Pancreas (tissue), 10 donors: ENCODE data around the gene CD81. TPM values are rescaled to one million over a fixed set of nuclear protein-coding genes. Genes with fewer than 3 reads are reported as not detected.

Experiments used
- ATAC-seq, 4 donors: fragments of 200-7000 bp; cut with Tn5 transposase; one replicate each; pipeline versions ENCODE4 v1.8.0 to v1.9.1; 2020; ENCODE audit warnings: mild to moderate bottlenecking in 4 of 4, moderate library complexity in 4 of 4
- DNase-seq, 6 donors: peaks; one replicate each; pipeline ENCODE4 v3.0.0-alpha.2; 2020
- FAIRE-seq: peaks from 2 replicates; lab custom pipeline; 2012; peaks lifted over from hg19 to GRCh38; lab: Jason Lieb, UNC
- H3K27ac ChIP-seq, 4 donors: fragments of 200-600 bp; sonication (generic); 1 replicate in 3 of 4; 2 replicates in 1 of 4; pipeline versions ENCODE4 v1.5.0 to v1.8.0; 2020
- H3K27me3 ChIP-seq, 4 donors: fragments of 200-600 bp; one replicate each; pipeline ENCODE4 v1.8.0; 2021
- H3K36me3 ChIP-seq, 3 donors: fragments of 200-600 bp; sonication (generic) in 1 of 3; one replicate each; pipeline versions ENCODE4 v1.5.0 to v1.8.0; 2020 to 2021
- H3K4me1 ChIP-seq, 3 donors: fragments of 200-600 bp; one replicate each; pipeline ENCODE4 v1.8.0; 2021
- H3K4me3 ChIP-seq, 4 donors: fragments of 200-600 bp; sonication (generic) in 2 of 4; one replicate each; pipeline versions ENCODE4 v1.5.0 to v1.8.0; 2020 to 2021
- H3K9me3 ChIP-seq, 4 donors: fragments of 200-600 bp; one replicate each; pipeline ENCODE4 v1.8.0; 2021
- CTCF ChIP-seq, 4 donors: fragments of 200-600 bp; sonication (generic) in 3 of 4; IDR thresholded peaks; one replicate each; pipeline versions ENCODE4 v1.5.0 to v1.8.0; 2021; ENCODE audit warnings: antibody characterized with exemption in 4 of 4
- WGBS, 2 donors: extraction: QIAGEN DNeasy Blood & Tissue Kit; methylation state at CpG; one replicate each; pipeline ENCODE4 v1.1.7; 2013; 5-methylcytosine and 5-hydroxymethylcytosine counted together
- intact Hi-C, 3 donors: fragments of 100-400 bp; cut with DNase I; formaldehyde crosslinking; loops; one replicate each; pipeline versions ENCODE4 v1.11.1 to v1.14.2; 2022
- polyA plus RNA-seq, 2 donors: library from polyadenylated mRNA; stranded (reverse); fragments of 200-250 nt; gene quantifications; one replicate each; pipeline ENCODE4 v1.2.3, GENCODE V29; 2013
- total RNA-seq, 6 donors: library from RNA; stranded (reverse); fragmentation: NEBNext Ultra II Directional in 4 of 6; extraction: Animal tissue kit (Norgen Biotek cat#: 25700) in 4 of 6; gene quantifications; one replicate each; pipeline versions ENCODE4 v1.2.1 to v1.2.4, GENCODE V29; 2021 to 2023
- donor health status: healthy with polysubstance abuse.
- donor health status: DM: no; HTN: no; CAD: no; lungs with moderate emphysema.
- donor health status: DM: no; HTN: no; CAD: no.
- donor health status: control.
- donor health status: control.
- donor health status: Bipolar disorder and iron deficiency.
- donor health status: DM: yes; HTN: yes; CAD: no.
- donor health status: DM: no; HTN: no; CAD: no.
- donor health status: DM: no; HTN: no; CAD: no.
- donor health status: DM: yes; HTN: yes; CAD: no.

CD81 gene
- total and polyA plus RNA-seq, 8 donors: 154 to 392 (median 236) TPM

DNA sequence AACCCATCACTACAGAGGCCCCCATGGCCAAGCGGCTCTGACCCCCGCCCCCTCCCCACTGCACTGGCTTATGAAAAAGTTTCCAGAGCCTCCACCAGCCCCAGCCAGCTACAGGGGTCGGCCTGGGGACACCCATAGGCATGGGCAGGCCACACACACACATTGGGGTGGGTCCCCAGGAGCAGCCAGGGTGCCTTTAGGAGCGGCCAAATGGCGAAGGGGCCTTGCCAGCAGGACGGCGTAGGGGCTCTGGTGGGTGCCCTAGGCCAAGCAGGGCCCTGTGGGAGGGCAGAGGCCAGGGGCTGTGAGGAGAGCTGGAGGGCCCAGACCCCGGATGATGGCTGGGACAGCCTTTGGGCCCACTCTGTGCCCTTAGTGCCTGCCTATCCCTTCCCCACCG is 33.5 kb downstream of the CD81 start:
- no peak for TF ChIP-seq CTCF (IDR thresholded peaks at IDR 0.05)
- 55 to 66% methylated on average over 6 to 9 of the region's 9 CpGs for WGBS, 2 donors
- DNase-seq (no peak), FAIRE-seq (no peak), ATAC-seq (no peak)
- H3K4me1 ChIP-seq: no peaks in the 10 kb centered on the region
- H3K4me3 ChIP-seq: no peak overlapping the region
- intact Hi-C loops: loop anchor here in 1 of 3 donors (5.0 to 10.0 kb wide), 2 partner anchors 88 to 216 kb away; no protein-coding TSS in a partner anchor
- H3K9me3 ChIP-seq: no peaks in the 10 kb centered on the region
- H3K36me3 ChIP-seq: no peaks in the 10 kb centered on the region
- no peak overlapping the region for H3K27ac ChIP-seq
- H3K27me3 ChIP-seq: no peaks in the 10 kb centered on the region

DNA sequence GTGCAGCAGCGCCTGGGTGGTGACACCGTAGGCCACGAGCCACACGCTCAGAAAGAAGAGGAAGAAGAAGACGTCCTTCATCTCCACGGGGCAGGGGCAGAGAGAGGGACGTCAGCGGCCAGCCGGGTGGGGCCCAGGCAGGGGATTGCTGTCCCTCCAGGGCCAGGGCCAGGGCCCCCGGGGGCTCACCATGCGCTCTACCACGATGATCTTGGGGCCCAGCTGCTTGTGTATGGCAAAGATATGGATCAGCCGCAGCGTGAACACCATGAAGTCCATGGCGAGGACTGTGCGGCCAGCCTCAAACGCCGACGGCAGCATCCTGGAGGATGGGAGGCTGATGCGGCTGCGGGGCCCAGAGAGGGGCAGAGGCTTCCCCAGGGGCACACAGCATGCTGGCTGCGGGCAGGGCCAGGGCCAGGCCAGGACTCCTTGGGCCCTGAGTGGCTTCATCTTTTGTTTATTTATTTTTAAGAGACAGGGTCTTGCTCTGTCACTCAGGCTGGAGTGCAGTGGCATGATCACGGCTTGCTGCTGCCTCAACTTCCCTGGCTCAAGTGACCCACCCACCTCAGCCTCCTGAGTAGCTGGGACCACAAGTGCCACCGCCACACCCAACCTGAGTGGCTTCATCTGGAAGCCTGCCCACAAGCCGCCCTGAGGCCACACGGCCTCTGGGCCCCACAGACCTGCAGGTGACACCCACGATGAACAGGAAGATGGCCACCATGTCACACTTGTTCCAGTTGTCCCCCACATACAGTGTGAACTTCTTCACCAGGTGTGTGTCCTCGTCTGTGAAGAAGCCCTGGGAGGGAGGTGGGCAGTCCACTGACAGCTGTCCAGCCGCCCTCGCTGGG is 34.6 kb downstream of the CD81 start:
- TF ChIP-seq CTCF (IDR thresholded peaks at IDR 0.05): no peak
- no peaks in the 10 kb centered on the region for H3K27me3 ChIP-seq
- WGBS, 2 donors: 62 to 76% methylated on average over 30 of the region's 30 CpGs
- H3K9me3 ChIP-seq: no peaks in the 10 kb centered on the region
- intact Hi-C loops: loop anchor here in 2 of 3 donors (2.0 to 10.0 kb wide), 3 partner anchors 89 to 217 kb away; no protein-coding TSS in a partner anchor
- FAIRE-seq (no peak), ATAC-seq (no peak), DNase-seq (no peak)
- H3K36me3 ChIP-seq: no peaks in the 10 kb centered on the region
- H3K27ac ChIP-seq: no peak overlapping the region
- no peak overlapping the region for H3K4me3 ChIP-seq
- no peaks in the 10 kb centered on the region for H3K4me1 ChIP-seq

DNA sequence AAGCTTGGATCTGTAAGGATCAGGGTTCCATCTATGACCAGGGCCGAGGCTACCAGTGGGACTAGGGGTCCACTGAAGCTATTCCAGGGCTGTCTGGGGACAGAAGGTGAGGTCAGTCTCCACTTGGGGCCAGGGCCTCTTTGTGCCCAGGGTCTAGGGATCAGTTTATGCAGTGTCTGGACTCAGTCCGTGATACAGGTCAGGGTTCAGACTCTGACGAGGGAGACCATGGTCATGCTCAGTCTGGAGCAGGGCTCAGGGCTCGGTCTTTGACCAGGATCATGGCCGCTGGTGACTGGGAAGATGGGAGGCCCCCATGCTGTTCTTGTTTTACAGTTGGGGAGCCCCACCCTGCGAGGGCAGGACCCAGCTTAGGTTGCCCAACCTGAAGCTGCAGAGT is 35.2 kb downstream of the CD81 start:
- no peaks in the 10 kb centered on the region for H3K27me3 ChIP-seq
- 72 to 90% methylated on average over 6 of the region's 6 CpGs for WGBS, 2 donors
- no peak for FAIRE-seq
- intact Hi-C loops: loop anchor here in 2 of 3 donors (2.0 to 10.0 kb wide), 3 partner anchors 90 to 218 kb away; no protein-coding TSS in a partner anchor
- no peak overlapping the region for H3K4me3 ChIP-seq
- no peak overlapping the region for H3K27ac ChIP-seq
- H3K36me3 ChIP-seq: no peaks in the 10 kb centered on the region
- H3K9me3 ChIP-seq: no peaks in the 10 kb centered on the region
- no peak for TF ChIP-seq CTCF (IDR thresholded peaks at IDR 0.05)
- H3K4me1 ChIP-seq: no peaks in the 10 kb centered on the region
- no peak for ATAC-seq
- DNase-seq: no peak

DNA sequence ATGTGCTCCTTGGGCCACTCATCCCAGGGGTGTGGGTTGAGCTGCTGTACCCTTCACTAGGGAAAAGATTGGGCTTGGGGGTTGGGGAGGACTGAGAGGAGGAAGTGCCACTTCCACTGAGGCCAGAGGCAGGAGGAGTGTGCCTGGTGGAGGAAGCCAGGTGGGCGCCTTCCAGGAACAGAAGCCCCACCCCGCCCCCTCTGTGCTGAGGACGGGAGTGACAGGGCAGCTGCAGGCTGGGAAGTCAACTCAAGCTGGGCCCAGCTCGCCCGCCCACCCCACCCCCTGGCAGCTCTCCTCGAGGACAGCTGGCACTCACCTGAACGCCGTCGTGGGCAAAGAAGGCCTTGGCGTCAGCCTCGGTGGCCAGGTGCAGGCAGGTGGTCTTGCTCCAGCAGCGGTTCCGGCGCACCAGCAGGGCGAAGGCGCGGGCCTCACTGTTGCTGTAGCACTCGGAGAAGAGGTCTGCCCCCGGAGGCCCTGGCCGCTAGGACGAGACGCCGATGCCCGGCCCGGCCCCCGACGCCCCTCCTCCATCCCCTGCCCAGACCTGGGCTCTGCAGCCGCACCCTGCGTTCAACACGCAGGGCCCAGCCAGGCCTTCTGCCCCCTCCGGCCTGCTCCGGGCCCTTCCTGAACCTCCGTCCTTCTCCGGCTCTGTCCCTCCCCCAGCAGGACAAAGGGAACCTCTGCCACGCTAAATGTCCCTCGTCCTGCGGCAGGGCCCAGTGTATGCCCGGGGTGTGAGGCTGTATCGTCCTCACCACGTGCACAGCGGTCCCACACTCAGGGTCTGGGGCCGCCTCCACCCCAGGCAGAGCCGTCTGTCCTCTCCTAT is 36.9 kb downstream of the CD81 start:
- WGBS, 2 donors: 71 to 83% methylated on average over 42 to 43 of the region's 43 CpGs
- no peaks in the 10 kb centered on the region for H3K36me3 ChIP-seq
- TF ChIP-seq CTCF (IDR thresholded peaks at IDR 0.05): no peak
- no peak overlapping the region for H3K27ac ChIP-seq
- ATAC-seq: no peak
- no peaks in the 10 kb centered on the region for H3K4me1 ChIP-seq
- no peak for FAIRE-seq
- intact Hi-C loops: loop anchor here in 2 of 3 donors (2.0 to 10.0 kb wide), 3 partner anchors 92 to 219 kb away; no protein-coding TSS in a partner anchor
- no peaks in the 10 kb centered on the region for H3K27me3 ChIP-seq
- no peak overlapping the region for H3K4me3 ChIP-seq
- H3K9me3 ChIP-seq: no peaks in the 10 kb centered on the region
- DNase-seq: peak in 1 of 6 donors; percentile 74
